OCI-LY3 (cell line): ENCODE measurements around the gene STX18.

ENCODE experiments used
- H2AFZ ChIP-seq: fragments of 200-600, 300-600 bp; shearing (Covaris generic); 2 replicates; pipeline ENCODE4 v1.6.0; 2014; ENCODE audit warnings: antibody characterized with exemption, low read depth, low read length
- H3K27ac ChIP-seq: fragments of 200-600, 300-600 bp; sonication (generic); 2 replicates; pipeline ENCODE4 v1.5.1; 2014; ENCODE audit warnings: mild to moderate bottlenecking, low read length, moderate library complexity, mixed read lengths
- H3K27me3 ChIP-seq: fragments of 200-600, 300-600 bp; sonication (generic); 2 replicates; pipeline ENCODE4 v1.6.1; 2014; ENCODE audit warnings: low read depth, low read length, mixed read lengths
- H3K36me3 ChIP-seq: fragments of 200-600, 300-600 bp; sonication (generic); replicated peaks from 2 replicates; pipeline ENCODE3; 2014; ENCODE audit warnings: low read depth, low read length, mixed read lengths
- H3K4me1 ChIP-seq: fragments of 300-600, 200-600 bp; sonication (generic); 2 replicates; pipeline ENCODE4 v1.6.1; 2014; ENCODE audit warnings: low read length, mixed read lengths
- H3K4me2 ChIP-seq: fragments of 200-600, 300-600 bp; sonication (generic); 2 replicates; pipeline ENCODE4 v1.6.1; 2014; ENCODE audit warnings: low read length, mixed read lengths
- H3K4me3 ChIP-seq: fragments of 300-600, 200-600 bp; sonication (generic); 2 replicates; pipeline ENCODE4 v1.5.1; 2014; ENCODE audit warnings: antibody characterized with exemption, mild to moderate bottlenecking, low read length, moderate library complexity
- H3K79me2 ChIP-seq: fragments of 300-600, 200-600 bp; shearing (Covaris generic); 2 replicates; pipeline ENCODE4 v1.6.1; 2014; ENCODE audit warnings: mild to moderate bottlenecking, low read length, mixed read lengths
- H3K9ac ChIP-seq: fragments of 300-600, 200-600 bp; shearing (Covaris generic); 2 replicates; pipeline ENCODE4 v1.6.0; 2014; ENCODE audit warnings: mild to moderate bottlenecking, low read length, moderate library complexity
- H3K9me3 ChIP-seq: fragments of 200-600, 300-600 bp; shearing (Covaris generic); 2 replicates; pipeline ENCODE4 v1.6.1; 2014; ENCODE audit warnings: low read length, mixed read lengths; ENCODE audit not compliant: insufficient read depth
- H4K20me1 ChIP-seq: fragments of 200-600, 300-600 bp; sonication (generic); 2 replicates; pipeline ENCODE4 v1.6.1; 2016; ENCODE audit warnings: low read length, mixed read lengths; ENCODE audit not compliant: insufficient read depth
- CTCF ChIP-seq: fragments of 200-600, 300-600 bp; sonication (generic); IDR thresholded peaks from 2 replicates; pipeline ENCODE4 v1.5.1; 2014; ENCODE audit warnings: antibody characterized with exemption, low read length, low read depth
- EZH2phosphoT487 ChIP-seq: fragments of 200-600 bp; shearing (Covaris generic); IDR thresholded peaks from 2 replicates; pipeline ENCODE4 v1.6.1; 2018; ENCODE audit warnings: antibody characterized with exemption, mixed run types, low read depth

The STX18 gene

GRCh38 chr4:4428966-4429875 is 112.6 kb downstream of the STX18 start:
- peaks cover 11% of the 10 kb centered on the region for H3K36me3 ChIP-seq
- TF ChIP-seq EZH2phosphoT487 = no peak
- TF ChIP-seq CTCF = no peak
- no peaks in the 10 kb centered on the region for H3K9me3 ChIP-seq

GRCh38 chr4:4427886-4428285 is 114.0 kb downstream of the STX18 start:
- no peaks in the 10 kb centered on the region for H3K27me3 ChIP-seq
- no peak overlapping the region for H3K9ac ChIP-seq
- peaks cover 4% of the 10 kb centered on the region for H3K4me1 ChIP-seq
- no peak overlapping the region for H2AFZ ChIP-seq
- H3K4me2 ChIP-seq = no peak overlapping the region
- H3K79me2 ChIP-seq = no peaks in the 10 kb centered on the region
- H3K36me3 ChIP-seq = peaks cover 9% of the 10 kb centered on the region
- no peak overlapping the region for H3K27ac ChIP-seq
- no peaks in the 10 kb centered on the region for H3K9me3 ChIP-seq
- H4K20me1 ChIP-seq = no peaks in the 10 kb centered on the region
- TF ChIP-seq CTCF (no peak), EZH2phosphoT487 (no peak)
- H3K4me3 ChIP-seq = no peak overlapping the region

More at GRCh38 chr4:4428966-4429875, 112.6 kb downstream of the STX18 start:
- Histone ChIP-seq H3K27ac (no peak overlapping the region), H2AFZ (no peak overlapping the region), H3K27me3 (no peaks in the 10 kb centered on the region), H4K20me1 (no peaks in the 10 kb centered on the region), H3K4me2 (no peak overlapping the region), H3K9ac (no peak overlapping the region), H3K4me1 (peaks cover 4% of the 10 kb centered on the region), H3K4me3 (no peak overlapping the region), H3K79me2 (no peaks in the 10 kb centered on the region)

- Histone ChIP-seq H4K20me1 (no peaks in the 10 kb centered on the region), H3K9ac (no peak overlapping the region), H3K4me2 (no peak overlapping the region), H3K4me1 (peaks cover 4% of the 10 kb centered on the region), H3K9me3 (no peaks in the 10 kb centered on the region), H2AFZ (no peak overlapping the region), H3K79me2 (no peaks in the 10 kb centered on the region), H3K36me3 (peaks cover 8% of the 10 kb centered on the region), H3K27me3 (no peaks in the 10 kb centered on the region), H3K27ac (no peak overlapping the region), H3K4me3 (no peak overlapping the region)
- TF ChIP-seq EZH2phosphoT487 (no peak), CTCF (no peak)
Observed at GRCh38 chr4:4427121-4427870, 114.6 kb downstream of the STX18 start.

- Histone ChIP-seq H3K9me3 (no peaks in the 10 kb centered on the region), H3K36me3 (peaks cover 8% of the 10 kb centered on the region), H3K27ac (no peak overlapping the region), H3K4me3 (no peak overlapping the region), H2AFZ (no peak overlapping the region), H4K20me1 (no peaks in the 10 kb centered on the region), H3K79me2 (no peaks in the 10 kb centered on the region), H3K27me3 (no peaks in the 10 kb centered on the region), H3K9ac (no peak overlapping the region), H3K4me2 (no peak overlapping the region), H3K4me1 (peaks cover 4% of the 10 kb centered on the region)
- no peak for TF ChIP-seq CTCF
- TF ChIP-seq EZH2phosphoT487 = no peak
Observed at GRCh38 chr4:4426511-4427120, 115.2 kb downstream of the STX18 start.
